Sigmoid colon (tissue), 3 donors: Measurements from ENCODE around the gene ENPP7.

Experiments used
- POLR2A ChIP-seq, 2 donors: fragments of 450-650 bp; IDR thresholded peaks; one replicate each; pipeline ENCODE4 v1.6.1; 2016; ENCODE audit warnings: antibody characterized with exemption in 2 of 2, mild to moderate bottlenecking in 2 of 2, moderate library complexity in 2 of 2
- TF ChIP-seq, protein P1 (sequence below), 4 experiments: fragments of 450-650 bp in 3 of 4; fragments of 200-600 bp in 1 of 4; IDR thresholded peaks; one replicate each; pipeline ENCODE4 v1.5.1; 2016 to 2019; ENCODE audit warnings: antibody characterized with exemption in 4 of 4, mild to moderate bottlenecking in 3 of 4, moderate library complexity in 2 of 4

DNA sequence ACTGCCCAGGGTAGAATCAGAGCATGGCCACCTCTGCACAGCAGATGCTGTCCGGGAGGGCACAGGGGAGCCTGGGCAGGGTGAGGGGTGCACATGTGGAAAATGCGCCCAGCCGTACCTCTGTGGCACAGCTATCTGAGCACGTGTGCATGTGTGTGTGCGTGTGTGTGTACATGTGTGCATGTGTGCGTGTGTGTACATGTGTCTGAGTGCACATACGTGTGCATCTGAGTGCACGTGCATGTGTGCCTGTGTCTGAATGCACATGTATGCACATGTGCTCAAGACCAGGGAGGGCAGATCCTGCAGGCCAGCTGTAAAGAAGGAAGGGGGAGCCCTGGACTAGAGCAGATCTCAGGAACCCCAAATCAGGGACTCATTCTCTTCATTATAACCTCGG, 37.3 kb upstream of the ENPP7 start:
- TF ChIP-seq, protein P1, sequence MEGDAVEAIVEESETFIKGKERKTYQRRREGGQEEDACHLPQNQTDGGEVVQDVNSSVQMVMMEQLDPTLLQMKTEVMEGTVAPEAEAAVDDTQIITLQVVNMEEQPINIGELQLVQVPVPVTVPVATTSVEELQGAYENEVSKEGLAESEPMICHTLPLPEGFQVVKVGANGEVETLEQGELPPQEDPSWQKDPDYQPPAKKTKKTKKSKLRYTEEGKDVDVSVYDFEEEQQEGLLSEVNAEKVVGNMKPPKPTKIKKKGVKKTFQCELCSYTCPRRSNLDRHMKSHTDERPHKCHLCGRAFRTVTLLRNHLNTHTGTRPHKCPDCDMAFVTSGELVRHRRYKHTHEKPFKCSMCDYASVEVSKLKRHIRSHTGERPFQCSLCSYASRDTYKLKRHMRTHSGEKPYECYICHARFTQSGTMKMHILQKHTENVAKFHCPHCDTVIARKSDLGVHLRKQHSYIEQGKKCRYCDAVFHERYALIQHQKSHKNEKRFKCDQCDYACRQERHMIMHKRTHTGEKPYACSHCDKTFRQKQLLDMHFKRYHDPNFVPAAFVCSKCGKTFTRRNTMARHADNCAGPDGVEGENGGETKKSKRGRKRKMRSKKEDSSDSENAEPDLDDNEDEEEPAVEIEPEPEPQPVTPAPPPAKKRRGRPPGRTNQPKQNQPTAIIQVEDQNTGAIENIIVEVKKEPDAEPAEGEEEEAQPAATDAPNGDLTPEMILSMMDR (IDR thresholded peaks at IDR 0.05), result no peak
- TF ChIP-seq POLR2A (IDR thresholded peaks at IDR 0.05), result no peak
